GM12878 (cell line): ENCODE data around the gene CCDC68. TPM values are rescaled to one million over a fixed set of nuclear protein-coding genes. Genes with fewer than 3 reads are reported as not detected.

Experiments used
- ATAC-seq: fragments of 200-7000 bp; cut with Tn5 transposase; 3 replicates; pipeline ENCODE4 v1.9.1; 2020; ENCODE audit warnings: mild to moderate bottlenecking, moderate library complexity
- BruUV-seq: library from RNA; stranded (reverse); fragments of 400-500 nt; replicated peaks from 2 replicates; lab custom pipeline; 2021; lab: Mats Ljungman, UMichigan
- CTCF ChIA-PET: fragments of 300-600 bp; sonication (Branson Sonifier 250); formaldehyde crosslinking; extraction: SDS; loops from one replicate; lab custom pipeline; 2021; ENCODE audit warnings: inconsistent platforms; lab: Yijun Ruan, JAX
- POLR2A ChIA-PET: fragments of 350-600 bp; formaldehyde crosslinking; extraction: SDS; loops from one replicate; lab custom pipeline; 2021; ENCODE audit warnings: inconsistent platforms; lab: Charles Lee
- RAD21 ChIA-PET: fragments of 300-600 bp; sonication (Branson Sonifier 250); formaldehyde crosslinking; loops from one replicate; lab custom pipeline; 2023; ENCODE audit warnings: antibody characterized with exemption; ENCODE audit not compliant: unreplicated experiment; lab: Charles Lee
- SMC1A ChIA-PET: fragments of 300-600 bp; sonication (Branson Sonifier 250); formaldehyde crosslinking; loops from one replicate; lab custom pipeline; 2023; ENCODE audit not compliant: unreplicated experiment, uncharacterized antibody; lab: Charles Lee
- DNase-seq: peaks from one replicate; pipeline ENCODE4 v3.0.0-alpha.2; 2011; ENCODE audit warnings: low read depth, low spot score
- FAIRE-seq: peaks from 3 replicates; lab custom pipeline; 2011; peaks lifted over from hg19 to GRCh38; lab: Jason Lieb, UNC
- H2AFZ ChIP-seq: 2 replicates; pipeline ENCODE4 v1.6.0; 2011; ENCODE audit warnings: low read depth, low read length, control low read depth; ENCODE audit not compliant: control insufficient read depth
- H3K27ac ChIP-seq: 2 replicates; pipeline ENCODE4 v1.5.1; 2011; ENCODE audit warnings: control low read depth; ENCODE audit not compliant: control insufficient read depth, insufficient read depth
- H3K27me3 ChIP-seq, 2 experiments: replicated peaks in 1 of 2; 2 replicates each; pipeline versions ENCODE4 v1.6.0 to v1.6.1; 2011; ENCODE audit warnings: low read length in 1 of 2; ENCODE audit not compliant: control insufficient read depth in 2 of 2, insufficient read depth in 2 of 2
- H3K36me3 ChIP-seq, 2 experiments: 2 replicates each; pipeline ENCODE4 v1.5.1; 2011; ENCODE audit warnings: low read length in 1 of 2; ENCODE audit not compliant: control insufficient read depth in 2 of 2, insufficient read depth in 2 of 2
- H3K4me1 ChIP-seq: 2 replicates; pipeline ENCODE4 v1.6.1; 2011; ENCODE audit warnings: mild to moderate bottlenecking, low read length, moderate library complexity, mixed read lengths; ENCODE audit not compliant: control insufficient read depth, insufficient read depth
- H3K4me2 ChIP-seq: 2 replicates; pipeline ENCODE4 v1.6.0; 2011; ENCODE audit warnings: control low read depth; ENCODE audit not compliant: control insufficient read depth, insufficient read depth
- H3K4me3 ChIP-seq: fragments of 200-600 bp; sonication (generic); 2 replicates; pipeline ENCODE4 v1.5.1; 2016
- H3K79me2 ChIP-seq: 2 replicates; pipeline ENCODE4 v1.6.0; 2011; ENCODE audit warnings: low read length; ENCODE audit not compliant: control insufficient read depth, insufficient read depth
- H3K9ac ChIP-seq: 2 replicates; pipeline ENCODE4 v1.8.0; 2011; ENCODE audit warnings: low read length, control low read depth, mixed read lengths; ENCODE audit not compliant: control insufficient read depth, insufficient read depth
- H3K9me3 ChIP-seq: replicated peaks from 3 replicates; pipeline ENCODE4 v1.5.1; 2011; ENCODE audit warnings: mild to moderate bottlenecking, low read length; ENCODE audit not compliant: control insufficient read depth, insufficient read depth
- H4K20me1 ChIP-seq: 2 replicates; pipeline ENCODE4 v1.6.0; 2011; ENCODE audit not compliant: control insufficient read depth, insufficient read depth
- ASH2L ChIP-seq: fragments of 300-600, 200-600 bp; sonication (generic); IDR thresholded peaks from 2 replicates; pipeline ENCODE4 v1.6.1; 2017; ENCODE audit warnings: low read depth, mild to moderate bottlenecking, borderline replicate concordance
- BMI1 ChIP-seq: fragments of 450-650 bp; IDR thresholded peaks from 2 replicates; pipeline ENCODE4 v1.6.1; 2016; ENCODE audit warnings: mild to moderate bottlenecking, moderate library complexity, borderline replicate concordance
- CEBPB ChIP-seq, 2 experiments: fragments of 150-350 bp in 1 of 2; IDR thresholded peaks; 2 replicates each; pipeline ENCODE4 v1.6.1; 2012 to 2014; ENCODE audit warnings: low read depth in 2 of 2, low read length in 2 of 2, borderline replicate concordance in 1 of 2, inconsistent platforms in 1 of 2
- CREM ChIP-seq: IDR thresholded peaks from 2 replicates; pipeline ENCODE4 v1.6.1; 2014; ENCODE audit warnings: antibody characterized with exemption, low read depth
- E4F1 ChIP-seq: fragments of 450-650 bp; IDR thresholded peaks from 2 replicates; pipeline ENCODE4 v1.6.1; 2018; ENCODE audit warnings: borderline replicate concordance, mild to moderate bottlenecking; ENCODE audit not compliant: partially characterized antibody
- EGR1 ChIP-seq, 2 experiments: IDR thresholded peaks; 1 replicate in 1 of 2; 2 replicates in 1 of 2; pipeline ENCODE4 v1.6.1; 2011 to 2012; ENCODE audit warnings: low read depth in 2 of 2, low read length in 2 of 2, borderline replicate concordance in 1 of 2, mild to moderate bottlenecking in 1 of 2, moderate library complexity in 1 of 2
- MXI1 ChIP-seq: fragments of 150-350 bp; IDR thresholded peaks from 2 replicates; pipeline ENCODE4 v1.6.1; 2011; ENCODE audit warnings: low read depth, mild to moderate bottlenecking, inconsistent platforms, low read length, improper control_type of control experiment
- PAX8 ChIP-seq: fragments of 450-650 bp; IDR thresholded peaks from 2 replicates; pipeline ENCODE4 v1.6.1; 2017; ENCODE audit warnings: mild to moderate bottlenecking, moderate library complexity
- POU2F2 ChIP-seq: IDR thresholded peaks from 3 replicates; pipeline ENCODE4 v1.6.1; 2011; ENCODE audit warnings: low read depth, mild to moderate bottlenecking, low read length, borderline replicate concordance
- RBBP5 ChIP-seq: fragments of 200-600 bp; sonication (generic); conservative IDR thresholded peaks from 2 replicates; pipeline ENCODE4 v1.6.1; 2016
- SP1 ChIP-seq: IDR thresholded peaks from one replicate; pipeline ENCODE4 v1.6.1; 2011; ENCODE audit warnings: low read depth, low read length
- YBX1 ChIP-seq: fragments of 450-650 bp; IDR thresholded peaks from 2 replicates; pipeline ENCODE4 v1.6.1; 2016; ENCODE audit warnings: antibody characterized with exemption
- ZZZ3 ChIP-seq: IDR thresholded peaks from 2 replicates; pipeline ENCODE4 v1.6.1; 2011; ENCODE audit warnings: low read depth; ENCODE audit not compliant: control insufficient read depth, insufficient read length
- WGBS: methylation state at CpG from one replicate; pipeline ENCODE4 v1.1.6; 2016; ENCODE audit warnings: low lambda C conversion rate; ENCODE audit not compliant: insufficient replicate concordance, insufficient coverage; ENCODE audit errors: missing lambda C conversion rate; 5-methylcytosine and 5-hydroxymethylcytosine counted together
- in situ Hi-C: fragments of 300-500 bp; cut with MboI; formaldehyde crosslinking; loops from 9 replicates; pipeline ENCODE4 v1.14.3; 2018; ENCODE audit warnings: mixed read lengths
- intact Hi-C: fragments of 100-400 bp; cut with micrococcal nuclease; formaldehyde crosslinking; loops from one replicate; pipeline ENCODE4 v1.14.2; 2022; ENCODE audit not compliant: unreplicated experiment
- polyA plus RNA-seq, 11 experiments: library from polyadenylated mRNA; depleted of rRNA in 4 of 11; unstranded in 6 of 11; stranded (reverse) in 5 of 11; fragments of >200 nt; fragmentation: Nextera tagmentation in 4 of 11; fragmentation: Illumina TruSeq in 1 of 11; extraction: Ambion mirVana in 4 of 11; extraction: Trizol in 1 of 11; gene quantifications; 1 replicate in 1 of 11; 2 replicates in 10 of 11; pipeline versions ENCODE4 v1.2.1 to v1.2.3, GENCODE V29; 2011 to 2016; ENCODE audit warnings: inconsistent platforms in 2 of 11, missing spikeins in 2 of 11, low read depth in 1 of 11
- total RNA-seq, 4 experiments: library from RNA; depleted of rRNA in 3 of 4; stranded (reverse); fragments of >200 nt in 3 of 4; fragmentation: Illumina TruSeq in 1 of 4; extraction: Trizol in 1 of 4; gene quantifications; 2 replicates each; pipeline versions ENCODE4 v1.2.1 to v1.2.3, GENCODE V29; 2013 to 2021
- TF ChIP-seq, protein P1 (sequence below), 3 experiments: IDR thresholded peaks in 2 of 3; conservative IDR thresholded peaks in 1 of 3; 2 replicates each; pipeline ENCODE4 v1.5.1; 2011; ENCODE audit warnings: low read depth in 3 of 3, low read length in 3 of 3, mild to moderate bottlenecking in 3 of 3, control low read depth in 2 of 3, moderate library complexity in 2 of 3, inconsistent platforms in 1 of 3, mixed read lengths in 1 of 3; ENCODE audit not compliant: control insufficient read depth in 2 of 3, insufficient read depth in 1 of 3; ENCODE audit errors: extremely low read depth in 1 of 3
- TF ChIP-seq, protein P2 (sequence below): fragments of 450-650 bp; IDR thresholded peaks from 2 replicates; pipeline ENCODE4 v1.6.1; 2017; ENCODE audit warnings: borderline replicate concordance

CCDC68 gene
- total and polyA plus RNA-seq, 10 of the 15 experiments (the other 5 are each of a cell fraction or from before 2014, with no cell fraction given), result 0.04 TPM; not detected in 9

- TF ChIP-seq MXI1, result no peak
These were observed 16.7 kb downstream of the CCDC68 start (continued) for GRCh38 chr18:54942569-54942968.

DNA sequence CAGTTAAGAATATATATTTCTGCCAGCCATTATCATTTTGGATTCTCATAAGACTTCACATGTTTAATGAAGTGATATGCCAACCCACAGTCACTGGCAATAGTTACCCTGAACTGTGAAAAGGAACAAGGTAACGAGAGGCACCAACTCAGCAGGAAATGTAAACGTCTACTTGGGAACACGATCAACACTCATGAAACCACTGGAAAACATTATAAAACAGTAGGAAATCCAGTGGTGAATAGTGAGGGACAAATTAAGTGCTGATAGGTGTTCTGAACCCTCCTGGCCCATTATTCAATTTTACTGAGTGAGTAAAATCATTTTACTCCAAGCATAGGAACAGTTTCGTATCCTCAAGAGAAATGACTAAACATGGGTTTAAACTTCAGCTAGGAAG, 17.1 kb downstream of the CCDC68 start:
- no peaks in the 10 kb centered on the region for H3K36me3 ChIP-seq
- no peaks in the 10 kb centered on the region for H3K4me1 ChIP-seq
- no peak for DNase-seq
- H3K9me3 ChIP-seq, result no peaks in the 10 kb centered on the region
- H3K4me3 ChIP-seq, result no peak overlapping the region
- TF ChIP-seq BMI1, result no peak
- no peak for TF ChIP-seq E4F1
- TF ChIP-seq ZZZ3, result no peak
- TF ChIP-seq, protein P1, sequence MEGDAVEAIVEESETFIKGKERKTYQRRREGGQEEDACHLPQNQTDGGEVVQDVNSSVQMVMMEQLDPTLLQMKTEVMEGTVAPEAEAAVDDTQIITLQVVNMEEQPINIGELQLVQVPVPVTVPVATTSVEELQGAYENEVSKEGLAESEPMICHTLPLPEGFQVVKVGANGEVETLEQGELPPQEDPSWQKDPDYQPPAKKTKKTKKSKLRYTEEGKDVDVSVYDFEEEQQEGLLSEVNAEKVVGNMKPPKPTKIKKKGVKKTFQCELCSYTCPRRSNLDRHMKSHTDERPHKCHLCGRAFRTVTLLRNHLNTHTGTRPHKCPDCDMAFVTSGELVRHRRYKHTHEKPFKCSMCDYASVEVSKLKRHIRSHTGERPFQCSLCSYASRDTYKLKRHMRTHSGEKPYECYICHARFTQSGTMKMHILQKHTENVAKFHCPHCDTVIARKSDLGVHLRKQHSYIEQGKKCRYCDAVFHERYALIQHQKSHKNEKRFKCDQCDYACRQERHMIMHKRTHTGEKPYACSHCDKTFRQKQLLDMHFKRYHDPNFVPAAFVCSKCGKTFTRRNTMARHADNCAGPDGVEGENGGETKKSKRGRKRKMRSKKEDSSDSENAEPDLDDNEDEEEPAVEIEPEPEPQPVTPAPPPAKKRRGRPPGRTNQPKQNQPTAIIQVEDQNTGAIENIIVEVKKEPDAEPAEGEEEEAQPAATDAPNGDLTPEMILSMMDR (IDR thresholded peaks at IDR 0.05 in 2 of 3, conservative IDR thresholded peaks at IDR 0.05 in 1 of 3; ENCODE audit: control insufficient read depth in 2 of 3, extremely low read depth in 1 of 3, insufficient read depth in 1 of 3, low read depth in 3 of 3, low read length in 3 of 3), result no peak
- no peak for TF ChIP-seq ASH2L
- TF ChIP-seq, protein P2, sequence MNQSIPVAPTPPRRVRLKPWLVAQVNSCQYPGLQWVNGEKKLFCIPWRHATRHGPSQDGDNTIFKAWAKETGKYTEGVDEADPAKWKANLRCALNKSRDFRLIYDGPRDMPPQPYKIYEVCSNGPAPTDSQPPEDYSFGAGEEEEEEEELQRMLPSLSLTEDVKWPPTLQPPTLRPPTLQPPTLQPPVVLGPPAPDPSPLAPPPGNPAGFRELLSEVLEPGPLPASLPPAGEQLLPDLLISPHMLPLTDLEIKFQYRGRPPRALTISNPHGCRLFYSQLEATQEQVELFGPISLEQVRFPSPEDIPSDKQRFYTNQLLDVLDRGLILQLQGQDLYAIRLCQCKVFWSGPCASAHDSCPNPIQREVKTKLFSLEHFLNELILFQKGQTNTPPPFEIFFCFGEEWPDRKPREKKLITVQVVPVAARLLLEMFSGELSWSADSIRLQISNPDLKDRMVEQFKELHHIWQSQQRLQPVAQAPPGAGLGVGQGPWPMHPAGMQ, result no peak
- TF ChIP-seq CREM, result no peak
- TF ChIP-seq PAX8, result no peak
- TF ChIP-seq EGR1 (IDR thresholded peaks at IDR 0.05; ENCODE audit: borderline replicate concordance in 1 of 2, low read depth in 2 of 2, low read length in 2 of 2), result no peak
- no peak for TF ChIP-seq POU2F2
- no peak for TF ChIP-seq YBX1
- no peak for TF ChIP-seq CEBPB (IDR thresholded peaks at IDR 0.05; ENCODE audit: borderline replicate concordance in 1 of 2, low read depth in 2 of 2, low read length in 2 of 2)
- no peak for TF ChIP-seq SP1
- TF ChIP-seq RBBP5, result no peak
- intact Hi-C loops, result no loop called here
- no peaks in the 10 kb centered on the region for H3K79me2 ChIP-seq
- ChIA-PET CTCF (no interaction called here), SMC1A (no interaction called here), RAD21 (no interaction called here), POLR2A (no interaction called here)
- WGBS, result 36% methylated on average over 4 of the region's 4 CpGs
- no peak overlapping the region for H2AFZ ChIP-seq
- no peak for ATAC-seq
- no peak overlapping the region for H3K4me2 ChIP-seq
- no peak for FAIRE-seq
- no peak overlapping the region for H3K27ac ChIP-seq
- no TSS peak for BruUV-seq
- no peak overlapping the region for H3K9ac ChIP-seq
- no peaks in the 10 kb centered on the region for H4K20me1 ChIP-seq
- in situ Hi-C loops, result no loop called here
- H3K27me3 ChIP-seq, result no peaks in the 10 kb centered on the region
